GM21825 (cell line): ENCODE data around the gene MAST4.
"Not testable (repeated sequence)": the region's sequence is repeated elsewhere in the genome, so short reads cannot be mapped to it uniquely, and the experiment has no call there.

Experiments
- ATAC-seq: cut with Tn5 transposase; IDR thresholded peaks from one replicate; pipeline ENCODE4 v1.9.1; 2021; ENCODE audit warnings: mild to moderate bottlenecking, moderate library complexity; ENCODE audit not compliant: unreplicated experiment

MAST4 gene

DNA sequence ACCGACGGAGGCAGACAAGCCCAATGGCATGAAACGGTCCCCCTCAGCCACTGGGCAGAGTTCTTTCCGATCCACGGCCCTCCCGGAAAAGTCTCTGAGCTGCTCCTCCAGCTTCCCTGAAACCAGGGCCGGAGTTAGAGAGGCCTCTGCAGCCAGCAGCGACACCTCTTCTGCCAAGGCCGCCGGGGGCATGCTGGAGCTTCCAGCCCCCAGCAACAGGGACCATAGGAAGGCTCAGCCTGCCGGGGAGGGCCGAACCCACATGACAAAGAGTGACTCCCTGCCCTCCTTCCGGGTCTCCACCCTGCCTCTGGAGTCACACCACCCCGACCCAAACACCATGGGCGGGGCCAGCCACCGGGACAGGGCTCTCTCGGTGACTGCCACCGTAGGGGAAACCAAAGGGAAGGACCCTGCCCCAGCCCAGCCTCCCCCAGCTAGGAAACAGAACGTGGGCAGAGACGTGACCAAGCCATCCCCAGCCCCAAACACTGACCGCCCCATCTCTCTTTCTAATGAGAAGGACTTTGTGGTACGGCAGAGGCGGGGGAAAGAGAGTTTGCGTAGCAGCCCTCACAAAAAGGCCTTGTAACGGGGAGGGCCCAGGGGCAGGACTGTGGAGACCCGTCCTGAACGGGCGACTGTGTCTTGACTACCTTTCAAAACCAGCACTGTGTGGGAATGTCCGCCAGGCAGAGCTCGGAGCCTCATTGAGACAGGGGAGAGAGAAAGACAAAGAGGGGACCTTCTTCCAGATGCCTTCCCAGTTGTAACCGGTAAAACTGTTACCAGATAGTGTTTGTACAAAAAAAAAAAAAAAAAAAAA lies 570.5 kb downstream of the MAST4 start:
- peak; percentile 40 for ATAC-seq

DNA sequence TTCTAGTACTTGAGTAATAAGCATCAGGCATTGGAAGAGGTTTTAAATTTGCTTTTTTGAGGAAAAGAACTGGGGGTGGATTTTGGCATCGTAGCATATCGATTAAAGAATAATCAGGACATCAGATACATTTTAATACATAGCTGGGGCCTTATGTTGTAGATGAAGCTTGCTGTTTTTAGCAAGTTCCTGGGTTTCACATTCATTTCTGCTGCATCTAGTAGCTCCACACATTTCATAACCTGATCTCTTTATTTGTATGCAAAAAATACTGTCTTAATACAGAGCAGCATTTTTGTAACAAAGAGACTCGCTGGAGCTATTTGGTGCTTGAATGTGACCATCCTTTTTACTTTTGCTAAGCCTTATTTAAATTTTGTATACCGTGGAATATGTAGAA lies 571.9 kb downstream of the MAST4 start:
- ATAC-seq = no peak

DNA sequence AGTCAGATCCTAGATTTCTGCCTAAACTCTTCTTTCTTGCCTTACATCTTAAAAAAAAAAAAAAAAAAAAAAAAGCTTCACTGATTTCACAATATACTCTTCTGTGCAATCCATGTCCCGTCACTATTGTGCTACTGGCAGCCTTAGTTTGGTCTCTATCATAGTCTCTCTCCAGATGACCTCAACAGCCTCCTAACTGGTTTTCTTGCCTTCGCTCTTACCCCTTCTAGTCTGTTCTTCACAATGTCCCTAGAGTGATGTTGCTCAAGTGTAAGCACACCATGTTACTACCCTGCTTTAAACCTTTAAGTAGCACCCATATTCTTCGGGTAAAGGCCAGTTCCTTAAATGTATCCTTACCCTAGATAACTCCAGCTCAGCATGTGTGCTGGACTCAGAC lies 574.6 kb downstream of the MAST4 start:
- ATAC-seq = no peak

DNA sequence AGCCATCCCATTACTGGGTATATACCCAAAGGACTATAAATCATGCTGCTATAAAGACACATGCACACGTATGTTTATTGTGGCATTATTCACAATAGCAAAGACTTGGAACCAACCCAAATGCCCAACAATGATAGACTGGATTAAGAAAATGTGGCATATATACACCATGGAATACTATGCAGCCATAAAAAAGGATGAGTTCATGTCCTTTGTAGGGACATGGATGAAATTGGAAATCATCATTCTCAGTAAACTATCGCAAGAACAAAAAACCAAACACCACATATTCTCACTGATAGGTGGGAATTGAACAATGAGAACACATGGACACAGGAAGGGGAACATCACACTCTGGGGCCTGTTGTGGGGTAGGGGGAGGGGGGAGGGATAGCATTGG lies 577.2 kb downstream of the MAST4 start:
- not testable (repeated sequence) for ATAC-seq

DNA sequence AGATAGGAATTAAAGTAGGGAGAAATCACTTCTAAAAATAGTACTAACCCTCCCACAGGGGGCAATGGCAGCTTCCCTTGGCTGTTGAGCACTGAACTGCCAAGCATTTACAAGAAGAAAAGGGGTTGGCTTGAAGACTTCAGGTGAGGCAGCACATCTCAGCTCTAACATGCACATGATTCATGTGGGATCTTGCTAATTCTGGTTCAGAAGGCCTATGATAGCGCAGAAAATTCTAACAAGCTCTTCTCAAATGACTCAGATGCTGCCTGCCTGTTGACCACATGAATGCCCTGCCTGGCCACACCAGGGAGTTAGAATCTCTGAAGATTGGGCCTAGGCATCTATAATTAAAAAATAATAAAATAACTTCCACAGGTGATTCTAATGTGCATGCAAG lies 577.8 kb downstream of the MAST4 start:
- no peak for ATAC-seq

DNA sequence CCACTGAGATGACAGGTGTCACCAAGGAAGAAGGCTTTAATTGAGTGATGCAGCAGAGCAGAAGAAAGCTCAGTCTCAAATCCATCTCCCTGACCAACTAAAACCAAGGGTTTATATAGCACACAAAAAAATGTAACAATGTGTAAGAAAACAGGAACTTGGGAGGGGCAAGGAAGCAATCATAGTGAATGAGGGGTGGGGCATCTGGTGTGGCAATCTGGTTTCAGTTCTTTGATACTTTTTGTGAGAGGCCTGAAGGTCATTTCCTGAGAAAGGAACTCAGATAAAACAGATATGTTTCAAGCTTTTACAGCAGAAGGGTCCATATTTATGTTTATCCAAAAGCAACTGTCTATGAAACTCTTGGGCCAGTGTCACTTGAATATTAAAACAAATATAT lies 580.7 kb downstream of the MAST4 start:
- ATAC-seq = no peak

DNA sequence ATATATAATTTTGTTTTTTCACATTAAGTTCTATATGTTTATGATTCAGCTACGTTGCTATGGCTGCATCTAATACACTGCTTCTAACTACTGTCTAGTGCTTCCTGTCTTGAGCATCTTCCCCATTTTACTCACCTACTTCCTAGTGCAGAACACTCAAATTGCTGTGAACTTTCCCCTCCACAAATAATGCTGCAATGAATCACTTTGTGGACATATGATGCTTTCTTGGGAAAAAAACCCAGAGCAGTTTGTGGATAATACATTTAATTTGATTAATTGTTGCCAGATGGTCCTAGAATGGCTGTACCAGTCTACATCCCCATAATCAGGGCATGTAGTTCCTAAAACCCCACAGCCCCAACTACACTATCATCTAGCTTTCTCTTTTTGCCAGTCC lies 581.9 kb downstream of the MAST4 start:
- ATAC-seq = no peak

DNA sequence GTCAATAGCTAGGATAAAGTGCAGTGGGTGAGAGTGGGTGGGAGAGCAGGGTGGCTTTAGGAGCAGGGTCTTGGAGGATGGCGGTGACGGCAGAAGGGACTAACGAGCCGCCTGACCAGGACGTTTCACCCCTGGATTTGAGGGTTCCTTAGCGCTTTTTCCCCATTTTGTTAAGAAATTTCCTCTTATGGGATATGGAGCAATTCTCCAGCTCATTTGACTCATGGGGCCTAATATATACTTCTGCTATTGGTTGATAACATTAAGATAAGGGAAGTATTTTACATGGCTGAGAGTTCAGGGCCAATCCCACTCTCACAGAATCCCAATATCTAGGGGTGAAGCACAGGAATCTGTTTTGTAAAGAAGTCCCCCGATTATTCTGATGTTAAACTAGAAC lies 582.8 kb downstream of the MAST4 start:
- no peak for ATAC-seq

DNA sequence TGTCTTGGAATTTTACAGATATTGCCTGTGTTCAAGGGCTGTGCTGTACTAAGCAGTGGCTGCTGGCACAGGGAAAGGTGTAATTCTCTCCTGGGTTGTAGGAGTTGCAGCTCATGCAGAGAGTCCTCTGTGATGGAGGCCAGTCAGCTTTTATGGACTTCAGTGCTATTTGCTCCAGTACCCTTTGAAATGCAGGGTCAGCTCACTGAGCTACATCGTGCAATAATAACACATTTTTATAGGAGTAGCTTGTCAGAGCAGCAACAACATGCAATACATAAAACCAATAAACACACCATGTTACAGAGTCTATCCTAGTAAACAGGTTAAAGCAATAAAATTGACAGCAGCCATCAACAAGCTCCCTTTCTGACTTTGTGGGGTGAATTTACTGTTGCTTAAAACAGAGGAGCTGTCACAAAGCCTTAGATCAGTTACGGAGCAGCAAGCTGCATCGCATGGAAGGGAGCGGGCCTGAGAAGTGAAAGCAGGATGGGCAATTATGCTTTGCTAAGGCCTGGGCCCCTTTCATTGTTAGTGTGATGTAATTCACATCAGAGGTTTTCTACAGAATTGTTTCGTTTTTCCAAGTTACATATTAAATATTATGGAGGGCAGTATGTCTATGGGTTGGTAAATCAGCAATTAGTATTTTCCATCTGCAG lies 583.6 kb downstream of the MAST4 start:
- no peak for ATAC-seq

DNA sequence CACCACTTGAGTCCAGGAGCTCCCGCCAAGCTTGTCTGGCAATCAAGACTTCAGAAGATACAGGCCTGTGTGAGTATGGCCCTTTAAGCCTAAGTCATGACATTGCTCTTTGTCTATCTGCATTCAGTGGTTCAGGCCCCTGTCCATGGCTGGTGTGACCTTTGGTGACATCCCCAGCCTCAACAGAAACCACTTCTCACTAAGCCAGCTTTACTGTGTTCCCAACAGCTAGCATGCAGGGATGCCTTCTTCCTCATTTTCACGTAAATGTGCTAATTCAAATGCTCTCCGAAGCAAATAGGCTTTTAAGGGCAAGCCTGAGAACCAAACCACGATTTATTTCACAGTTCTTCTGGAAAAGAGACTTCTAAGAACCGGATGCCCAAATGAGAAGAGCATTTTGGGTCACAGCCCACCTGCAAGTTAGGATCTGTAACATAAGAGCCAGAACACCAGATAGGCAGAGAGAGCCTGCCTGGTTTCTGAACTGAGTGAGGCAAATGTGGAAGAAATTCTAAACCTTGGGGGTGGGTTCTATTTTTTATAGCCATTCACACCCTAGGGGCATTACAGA lies 585.5 kb downstream of the MAST4 start:
- ATAC-seq = no peak

DNA sequence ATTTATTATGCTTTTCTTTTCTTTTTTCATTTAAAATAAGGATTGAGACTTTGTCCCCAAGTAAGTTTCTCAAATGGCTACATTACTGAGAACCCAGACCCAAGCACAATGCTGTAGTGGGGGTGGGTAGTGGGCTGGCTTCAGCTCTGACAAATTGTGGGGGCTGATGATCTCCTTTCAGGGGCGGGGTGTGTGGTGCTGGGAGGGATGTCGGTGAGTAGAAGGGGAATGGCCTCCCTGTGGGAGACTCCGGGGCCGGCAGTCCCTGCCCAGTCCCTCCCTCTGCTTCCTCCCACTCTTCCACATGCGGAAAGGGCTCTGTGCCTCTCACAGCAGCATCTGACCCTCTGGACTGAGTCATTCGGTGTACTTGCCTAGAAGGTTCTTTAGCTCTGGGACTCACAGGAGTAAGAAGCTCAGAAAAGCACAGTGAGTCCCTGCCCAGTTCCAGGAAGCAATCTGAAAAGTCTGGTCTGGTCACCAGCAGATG lies 586.2 kb downstream of the MAST4 start:
- ATAC-seq = no peak

DNA sequence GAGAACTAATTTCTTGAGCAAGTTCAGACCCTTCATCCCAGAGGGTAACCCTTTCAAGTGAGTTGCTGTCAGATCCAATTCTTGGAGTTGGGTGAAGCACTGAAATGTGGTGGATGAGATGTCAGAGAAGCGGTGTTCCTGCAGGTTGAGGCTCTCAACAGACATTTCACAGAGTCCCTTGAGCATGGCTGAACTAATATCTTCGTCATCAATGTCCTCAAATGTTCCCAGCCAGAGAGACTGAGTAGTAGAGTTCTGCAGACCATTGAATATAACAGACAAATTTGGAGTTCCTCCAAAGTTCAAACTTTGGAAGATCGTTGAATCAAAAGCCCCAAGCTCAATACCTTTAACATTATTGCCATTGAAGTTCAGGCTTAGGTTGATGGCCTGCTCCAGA lies 587.7 kb downstream of the MAST4 start:
- ATAC-seq = no peak

DNA sequence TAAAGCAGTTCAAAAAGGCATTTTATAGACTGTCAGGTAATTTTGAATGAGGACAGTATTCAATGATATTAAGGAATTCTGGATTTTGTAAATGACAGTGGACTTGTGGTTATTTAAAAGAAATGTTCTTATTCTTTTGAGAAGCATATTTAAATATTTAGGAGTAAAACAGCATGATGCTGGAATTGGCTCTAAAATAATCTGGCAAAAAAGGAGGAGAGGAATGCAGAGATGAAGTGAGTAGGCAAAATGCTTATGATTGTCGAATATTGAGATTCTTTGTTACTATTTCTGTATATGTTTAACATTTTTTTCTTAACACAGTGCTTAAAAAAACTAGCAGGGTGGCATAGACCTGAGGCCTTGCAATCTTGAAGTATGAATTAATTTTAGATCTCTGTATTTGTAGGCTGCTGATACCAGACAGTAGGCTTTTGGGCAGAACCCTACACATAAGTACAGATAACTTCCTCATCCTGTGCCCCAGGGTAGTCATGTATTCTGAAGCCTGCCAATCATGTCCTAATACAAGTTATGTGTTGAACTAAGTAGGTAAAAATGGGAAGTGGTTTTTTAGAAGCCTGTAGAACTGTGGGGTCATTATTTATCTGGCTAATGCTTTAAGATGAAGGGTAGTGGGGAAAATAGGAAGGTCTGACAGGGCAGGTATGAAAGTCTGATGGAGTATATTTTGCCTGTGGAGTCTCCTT lies 591.0 kb downstream of the MAST4 start:
- peak; percentile 55 for ATAC-seq

DNA sequence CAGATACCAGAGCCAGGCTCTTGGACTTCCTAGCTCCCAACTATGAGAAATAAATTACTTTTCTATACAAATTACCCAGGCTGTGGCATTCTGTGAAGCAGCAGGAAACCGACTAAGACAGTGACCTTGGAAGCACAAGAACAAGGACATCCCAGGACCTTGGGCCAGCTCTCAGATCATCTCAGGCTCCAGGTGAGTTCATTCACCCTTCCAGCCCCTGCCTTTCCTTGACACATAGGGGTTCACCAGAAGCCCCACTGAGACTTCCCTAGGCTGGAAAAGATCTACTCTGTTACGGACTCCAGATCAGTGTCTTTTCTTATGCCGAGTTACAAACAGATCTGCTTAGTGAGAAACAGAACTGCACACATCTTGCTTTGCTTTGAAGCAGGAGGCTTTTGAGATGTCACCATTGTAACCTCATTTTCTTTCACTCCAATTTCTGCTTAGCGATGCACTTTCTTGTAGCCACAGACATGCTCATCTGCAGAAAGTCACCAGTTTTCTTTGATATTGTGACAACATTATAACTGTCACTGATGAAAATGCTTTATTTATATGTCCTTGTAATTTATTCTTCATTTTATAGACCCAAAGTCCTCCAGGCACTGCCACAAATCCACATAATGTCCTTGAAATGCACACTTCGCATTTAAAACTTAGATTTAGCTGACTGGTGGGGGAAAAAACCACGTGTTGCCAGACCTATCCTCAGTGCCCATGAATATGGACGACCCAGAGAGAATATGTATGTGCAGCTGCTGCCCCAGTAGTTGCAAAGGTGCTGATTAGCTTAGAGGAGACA lies 592.3 kb downstream of the MAST4 start:
- no peak for ATAC-seq

DNA sequence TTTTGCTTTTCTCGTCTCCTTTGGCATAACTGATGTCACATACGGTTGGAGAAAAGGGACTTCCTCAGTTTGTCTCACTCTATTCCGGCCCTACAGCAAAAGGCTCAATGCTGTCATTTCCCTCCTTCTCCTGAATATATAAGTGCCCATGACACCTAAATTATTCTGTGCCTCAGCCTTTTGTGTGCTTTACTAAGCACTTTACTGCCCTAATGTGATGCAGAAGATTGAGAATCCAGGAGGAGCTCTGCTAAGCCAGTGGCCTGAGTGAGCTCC lies 592.8 kb downstream of the MAST4 start:
- ATAC-seq = no peak

DNA sequence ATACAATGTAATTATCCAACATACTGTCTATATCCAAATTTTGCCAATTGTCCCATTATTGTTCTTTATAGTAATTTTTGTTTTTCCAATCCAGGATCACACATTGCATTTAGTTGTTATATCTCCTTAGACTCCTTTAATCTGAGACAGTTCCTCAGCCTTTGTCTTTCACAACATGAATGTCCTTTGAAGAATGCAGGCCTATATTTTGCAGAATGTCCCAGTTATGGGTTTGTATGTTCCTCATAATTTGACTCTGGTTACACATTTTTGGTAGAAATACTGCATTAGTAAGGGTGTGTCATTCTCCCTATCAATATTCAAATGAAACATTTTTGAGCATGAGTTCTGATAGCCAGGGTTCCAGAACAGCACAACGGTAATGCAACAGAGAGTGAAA lies 593.7 kb downstream of the MAST4 start:
- ATAC-seq = no peak

DNA sequence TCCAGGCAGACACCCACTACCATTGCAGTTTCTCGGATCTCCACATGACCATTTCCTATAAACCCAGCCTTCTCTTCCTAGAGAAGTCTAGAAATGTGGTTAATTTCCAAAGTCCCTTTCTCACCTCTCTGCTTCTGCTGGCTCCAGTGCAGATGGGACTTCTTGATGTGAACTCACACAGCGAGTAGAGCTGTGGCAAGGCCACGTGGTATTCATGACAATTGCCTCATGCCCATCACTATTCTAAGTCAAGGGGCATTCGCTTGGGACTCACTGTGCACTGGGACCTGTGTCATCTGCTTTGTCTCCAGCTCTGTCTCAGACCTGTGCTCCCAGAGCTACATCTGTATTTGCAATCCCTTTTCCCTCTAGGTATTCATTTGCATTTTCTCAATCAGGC lies 594.2 kb downstream of the MAST4 start:
- ATAC-seq = no peak

DNA sequence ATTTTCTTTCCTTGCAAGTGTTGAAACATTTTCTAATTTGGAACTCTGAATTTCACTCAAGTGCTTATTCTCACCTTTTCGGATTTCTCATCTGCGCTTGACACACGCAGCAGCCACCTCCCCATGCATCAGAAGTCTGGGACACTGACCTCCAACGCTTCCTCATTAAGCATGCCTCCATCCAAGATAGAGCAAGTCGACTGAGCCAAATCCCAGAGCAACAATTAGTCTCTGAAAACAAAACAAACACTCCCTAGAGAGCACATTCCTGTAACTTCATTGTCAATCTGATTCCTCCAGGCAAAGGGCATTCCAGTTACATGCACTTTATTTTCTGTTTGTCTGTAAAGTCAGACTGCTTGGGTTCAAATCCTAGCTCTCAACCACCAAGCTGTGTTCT lies 594.7 kb downstream of the MAST4 start:
- ATAC-seq = no peak

DNA sequence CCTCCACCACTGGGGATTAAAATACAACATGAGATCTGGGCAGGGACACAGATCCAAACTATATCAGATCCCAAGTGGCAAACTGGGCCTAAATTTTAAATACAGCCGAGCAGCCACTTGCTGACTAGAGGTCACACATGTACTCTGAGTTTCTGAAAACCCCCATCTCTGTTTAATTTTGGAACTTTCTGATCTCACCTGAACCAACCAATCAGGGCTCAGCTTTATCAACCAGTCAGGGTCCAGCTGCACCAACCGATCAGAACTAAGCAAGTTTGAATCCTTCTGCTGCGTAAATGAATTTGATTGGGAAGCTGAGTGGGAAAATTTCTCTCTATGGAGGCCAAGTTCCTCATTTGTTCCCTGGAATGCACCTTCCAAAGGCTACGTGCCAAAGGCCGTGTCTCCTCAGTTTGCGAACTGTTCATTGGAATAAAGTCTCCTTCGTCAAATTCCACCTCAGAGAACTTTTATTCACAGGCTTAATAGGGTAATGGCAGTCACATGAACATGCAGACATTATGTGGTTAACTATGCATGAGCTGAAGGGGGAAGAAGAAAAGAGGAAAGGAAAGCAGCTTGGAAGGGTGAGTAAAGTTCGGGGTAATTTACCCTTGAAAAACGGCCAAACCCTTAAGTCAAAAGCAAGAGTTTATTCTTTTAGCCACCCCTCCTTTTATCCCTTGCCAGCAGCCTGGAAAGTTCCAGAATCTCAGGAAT lies 596.7 kb downstream of the MAST4 start:
- no peak for ATAC-seq

DNA sequence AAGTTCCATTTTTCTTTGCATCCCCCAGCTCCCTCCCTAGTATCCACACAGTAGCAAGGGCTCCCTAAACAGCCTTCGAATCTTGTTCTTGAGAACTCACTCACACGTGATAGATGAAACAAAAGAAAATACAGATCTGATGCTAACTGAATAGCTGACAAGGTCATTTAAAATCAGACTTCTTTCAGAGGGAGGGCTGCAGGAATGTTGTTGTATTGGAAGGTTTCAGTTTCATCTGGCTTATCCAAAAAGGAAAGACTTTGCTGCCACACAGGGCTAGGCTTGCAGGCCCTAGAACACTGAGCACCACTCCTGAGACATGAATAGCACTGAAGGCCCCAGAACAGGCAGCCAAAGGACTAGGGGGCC lies 597.2 kb downstream of the MAST4 start:
- no peak for ATAC-seq
